HG03095 (cell line): Measurements from ENCODE around the gene DMRT1.

Experiments
- ATAC-seq: cut with Tn5 transposase; IDR thresholded peaks from one replicate; pipeline ENCODE4 v1.9.1; 2021; ENCODE audit warnings: moderate library complexity; ENCODE audit not compliant: unreplicated experiment

Gene DMRT1

DNA sequence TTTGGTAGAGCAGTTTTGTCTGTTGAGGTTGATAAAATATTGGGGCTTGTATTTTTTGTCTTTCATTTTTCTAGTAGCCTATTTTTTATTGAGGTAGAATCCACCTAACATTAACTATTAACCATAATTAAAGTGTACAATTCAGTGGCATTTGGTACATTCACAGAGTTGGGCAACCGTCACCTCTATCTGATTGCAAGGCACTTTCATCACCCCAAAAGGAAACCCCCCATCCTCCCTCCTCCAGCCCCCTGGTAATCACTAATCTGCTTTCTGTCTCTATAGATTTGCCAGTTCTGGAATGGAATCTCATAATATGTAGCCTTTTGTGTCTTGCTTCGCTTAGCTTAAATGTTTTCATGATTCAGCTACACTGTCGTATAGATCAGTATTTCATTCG is 79.4 kb downstream of the DMRT1 start:
- no peak for ATAC-seq

DNA sequence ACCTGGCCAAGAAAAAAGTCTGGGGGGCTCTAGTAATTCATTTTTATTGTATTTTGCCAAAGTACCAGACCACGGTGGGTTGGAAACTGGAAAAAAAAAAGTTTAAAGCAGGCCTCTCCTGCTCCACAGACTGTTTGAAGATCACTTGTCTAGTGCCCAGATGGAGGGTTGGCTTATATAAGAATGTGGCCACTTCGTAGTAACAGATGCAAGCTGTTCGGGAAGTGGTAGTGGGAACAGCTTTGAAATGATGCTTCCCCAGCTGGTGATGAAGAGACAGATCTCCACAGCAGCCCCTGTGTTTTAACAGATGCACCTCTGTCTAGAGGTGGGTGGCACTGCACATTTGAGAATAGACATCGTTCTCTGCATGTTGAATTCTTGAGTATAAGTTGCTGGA is 80.7 kb downstream of the DMRT1 start:
- ATAC-seq, result no peak

DNA sequence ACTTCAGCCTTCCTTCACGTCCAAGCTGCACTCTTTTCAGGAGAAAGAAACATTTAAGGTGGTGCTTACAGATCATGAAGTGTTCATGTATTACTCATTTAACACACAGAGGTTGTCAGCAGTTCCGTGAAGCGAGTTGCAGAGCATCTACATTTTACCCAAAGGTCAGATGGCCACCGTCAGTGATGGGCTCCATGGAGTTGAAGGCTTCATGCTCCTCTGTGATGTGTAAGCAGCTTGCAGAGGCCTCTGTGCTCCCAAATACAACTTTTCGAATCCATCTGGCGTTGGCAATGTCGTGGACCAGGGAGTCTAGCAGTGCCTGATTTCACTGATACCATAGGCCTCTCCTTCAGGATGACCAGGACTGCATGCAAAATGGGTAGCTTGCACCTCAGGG is 81.2 kb downstream of the DMRT1 start:
- ATAC-seq, result no peak

DNA sequence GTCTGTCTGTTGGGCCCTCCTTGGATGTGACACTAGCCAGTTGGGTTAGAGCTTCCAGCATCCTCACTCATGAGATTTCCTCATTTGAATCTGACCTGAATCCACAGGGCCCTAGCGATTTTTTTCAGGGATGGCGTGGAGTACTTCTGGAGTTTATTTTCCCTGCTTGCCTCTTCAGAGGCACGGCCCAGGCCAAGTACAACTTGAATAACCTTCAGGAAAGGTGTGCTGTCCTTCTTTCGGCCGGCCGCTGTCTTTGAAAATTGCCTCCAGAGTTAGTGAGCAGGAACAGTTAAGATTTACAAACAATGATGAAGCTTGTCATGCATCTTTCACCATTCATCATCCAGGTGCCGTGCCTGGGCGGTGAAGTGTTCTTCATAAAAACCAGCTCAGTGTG is 85.5 kb downstream of the DMRT1 start:
- no peak for ATAC-seq

DNA sequence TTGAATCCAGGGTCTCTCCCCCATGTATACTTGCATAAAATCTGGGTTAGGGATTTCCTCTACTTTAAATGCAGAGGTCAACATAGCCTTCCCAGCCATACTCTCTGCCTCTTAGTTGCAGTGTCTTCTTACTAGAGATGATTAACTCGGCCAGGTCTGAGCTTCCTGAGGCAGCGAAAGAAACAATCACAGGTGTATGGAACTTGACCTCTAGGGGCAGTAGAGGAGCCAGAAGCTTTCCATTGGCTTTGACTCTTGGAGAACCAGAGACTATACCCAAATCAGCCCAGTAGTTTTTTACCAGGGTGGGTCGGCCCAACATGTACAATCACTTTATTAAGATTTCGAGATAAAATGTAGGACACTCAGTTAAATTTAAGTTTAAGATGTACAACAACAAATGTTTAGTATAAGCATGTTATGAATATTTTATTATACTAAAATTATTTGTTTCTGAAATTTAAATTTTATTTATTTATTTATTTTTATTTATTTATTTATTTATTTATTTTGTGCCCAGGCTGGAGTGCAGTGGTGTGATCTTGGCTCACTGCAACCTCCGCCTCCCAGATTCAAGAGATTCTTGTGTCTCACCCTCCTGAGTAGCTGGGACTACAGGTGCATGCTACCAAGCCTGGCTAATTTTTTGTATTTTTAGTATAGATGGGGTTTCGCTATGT is 87.0 kb downstream of the DMRT1 start:
- no peak for ATAC-seq

DNA sequence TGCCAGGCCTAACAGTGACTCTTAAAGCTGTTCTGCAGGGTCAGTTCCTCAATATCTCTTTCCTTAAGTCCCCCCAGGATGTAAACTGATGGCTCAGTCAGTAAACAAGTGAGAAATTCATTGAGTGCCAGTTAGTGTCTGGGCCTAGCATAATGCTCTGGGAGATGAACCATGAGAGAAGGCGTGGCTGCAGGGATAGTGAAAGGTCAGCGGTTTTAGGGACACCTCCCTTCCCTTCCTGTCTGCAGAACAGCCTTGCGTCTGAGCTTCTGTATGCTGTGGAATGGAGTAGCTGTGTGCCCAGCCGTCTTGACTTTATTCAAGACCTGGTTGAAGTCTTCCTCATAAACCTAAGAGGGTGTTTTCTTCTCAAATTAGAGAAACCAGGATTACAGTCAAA is 88.2 kb downstream of the DMRT1 start:
- ATAC-seq, result no peak

DNA sequence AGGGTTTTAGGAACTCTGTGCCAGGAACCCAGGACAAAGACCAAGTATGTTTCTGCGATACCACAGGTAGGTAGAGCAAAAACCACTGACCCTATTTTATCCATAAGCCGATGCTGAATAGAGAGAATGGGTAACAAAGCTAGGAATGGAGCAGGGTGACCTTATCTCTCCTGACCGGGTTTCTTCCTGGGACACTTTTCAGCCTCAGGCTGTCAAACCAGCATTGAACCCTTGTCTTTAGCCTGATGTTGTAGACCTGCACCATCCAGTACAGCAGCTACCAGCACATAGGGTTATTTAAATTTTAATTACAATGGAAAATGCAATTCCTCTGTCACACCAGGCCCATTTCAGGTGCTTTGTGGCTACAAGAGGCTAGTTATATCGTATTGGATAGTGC is 91.9 kb downstream of the DMRT1 start:
- ATAC-seq, result no peak

DNA sequence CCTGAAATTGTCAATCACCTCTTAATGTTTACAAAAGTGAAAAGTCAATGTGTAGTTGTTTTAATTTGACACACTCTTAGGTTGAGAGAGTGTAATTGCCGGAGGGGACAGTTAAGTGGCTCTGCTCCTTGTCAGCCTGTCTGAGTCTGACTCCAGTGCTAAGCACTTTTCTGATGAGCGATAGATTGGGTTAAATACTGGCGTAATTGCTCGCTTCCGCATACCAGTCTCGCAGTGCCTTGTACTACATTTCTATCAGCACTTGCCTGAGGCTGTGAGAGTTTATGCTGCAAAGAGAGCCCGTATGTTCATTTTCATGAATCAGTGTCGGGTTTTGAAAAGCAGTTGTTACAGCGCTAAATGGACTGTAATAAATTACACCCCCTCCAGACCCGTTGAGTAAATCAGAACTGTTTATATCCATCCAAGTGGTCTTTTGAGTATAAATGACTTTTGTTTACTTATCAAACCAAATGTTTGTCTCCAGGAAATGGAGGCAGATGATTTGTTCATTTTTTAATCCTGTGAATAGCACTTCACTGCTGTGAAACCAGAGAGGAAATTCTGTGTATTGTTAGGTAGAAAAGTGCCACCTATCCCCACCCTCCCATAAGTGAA is 94.0 kb downstream of the DMRT1 start:
- ATAC-seq, result no peak

DNA sequence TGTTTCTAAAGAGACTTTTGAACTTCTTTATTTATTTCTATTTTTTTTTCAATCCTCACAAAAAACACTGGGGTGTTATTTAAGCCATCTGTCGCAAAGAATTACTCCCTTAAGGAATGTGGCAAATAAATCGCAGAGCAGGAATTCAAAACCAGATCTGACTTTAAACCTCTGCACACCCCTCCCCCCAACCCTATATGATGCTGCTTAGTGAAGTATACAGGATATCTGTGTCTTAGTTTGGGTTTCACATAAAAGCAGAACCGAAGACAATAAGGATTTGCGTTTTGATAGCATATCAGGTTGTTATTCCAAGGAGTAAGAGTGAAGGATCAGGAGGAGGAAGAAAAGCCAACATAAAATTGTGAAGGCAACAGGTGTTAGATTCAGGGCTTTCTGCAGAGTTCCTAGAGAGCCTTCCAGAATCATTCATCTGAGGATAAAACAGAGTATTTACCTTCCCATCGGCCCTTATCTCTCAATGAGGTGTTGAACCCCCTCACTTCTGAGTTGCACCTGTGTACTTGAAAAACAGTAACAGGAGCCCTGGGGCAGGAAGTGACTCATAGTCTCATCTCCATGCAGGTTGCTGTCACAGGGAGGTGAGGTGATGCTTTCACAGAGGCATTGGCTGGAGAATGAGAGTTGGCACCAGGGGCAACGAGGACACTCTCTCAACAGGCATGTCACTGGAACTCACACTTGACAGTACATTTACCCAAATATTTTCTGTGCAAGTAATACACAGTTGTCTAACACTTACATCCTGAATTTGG is 101.5 kb downstream of the DMRT1 start:
- ATAC-seq, result no peak

DNA sequence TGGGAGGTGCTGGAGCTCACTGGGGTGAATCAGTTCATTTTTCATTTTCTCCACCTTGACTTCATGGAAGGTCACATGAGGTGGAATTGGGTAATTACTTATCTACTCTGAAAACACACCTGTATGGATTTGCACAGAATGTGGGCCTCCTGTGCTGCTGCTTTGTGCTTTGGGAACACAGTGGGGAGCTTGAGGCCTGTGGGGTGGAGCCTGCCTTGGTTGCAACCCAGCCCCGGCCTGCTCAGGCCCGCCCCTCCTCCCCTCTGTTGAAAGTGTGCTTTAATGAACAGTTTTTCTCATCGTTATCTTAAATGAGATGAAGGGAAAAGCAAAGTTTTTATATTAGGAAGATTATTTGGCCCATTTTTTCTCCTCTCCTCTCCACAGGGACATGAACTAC is 106.5 kb downstream of the DMRT1 start:
- ATAC-seq, result no peak

DNA sequence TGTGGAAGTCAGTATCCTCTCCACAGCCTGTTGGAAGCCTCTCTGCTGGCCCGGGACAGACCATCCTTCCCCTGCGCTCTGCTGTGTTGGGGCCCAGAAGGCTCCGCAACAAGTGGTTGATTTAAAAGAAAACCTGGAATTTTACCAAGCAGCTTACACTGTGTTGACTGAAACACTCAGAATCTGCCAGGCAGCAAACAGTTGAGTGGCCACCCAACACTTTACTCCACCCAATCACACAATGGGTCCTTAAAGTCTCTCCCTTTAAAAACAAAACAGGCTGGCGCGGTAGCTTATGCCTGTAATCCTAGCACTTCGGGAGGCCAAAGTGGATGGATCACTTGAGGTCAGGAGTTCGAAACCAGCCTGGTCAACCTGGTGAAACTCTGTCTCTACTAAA is 107.0 kb downstream of the DMRT1 start:
- ATAC-seq, result no peak

DNA sequence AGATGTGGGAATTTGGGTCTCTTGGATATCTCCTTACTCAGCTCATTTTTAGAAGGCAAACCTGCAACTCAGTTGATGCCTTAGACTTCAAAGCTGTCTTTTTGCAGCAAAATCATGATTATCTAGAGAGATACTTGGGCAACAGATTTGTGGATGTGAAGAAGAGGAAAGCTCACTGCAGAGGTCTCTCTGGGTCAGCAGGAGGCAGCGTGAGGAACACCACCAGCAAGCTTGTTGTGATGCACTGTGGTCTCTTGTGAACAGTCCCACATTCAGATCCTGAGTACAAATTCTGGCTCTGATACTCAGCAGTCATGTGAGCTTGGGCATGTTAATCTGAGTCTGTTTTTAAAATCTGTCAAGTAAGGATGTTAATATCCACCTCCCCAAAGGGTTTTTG is 108.6 kb downstream of the DMRT1 start:
- no peak for ATAC-seq

DNA sequence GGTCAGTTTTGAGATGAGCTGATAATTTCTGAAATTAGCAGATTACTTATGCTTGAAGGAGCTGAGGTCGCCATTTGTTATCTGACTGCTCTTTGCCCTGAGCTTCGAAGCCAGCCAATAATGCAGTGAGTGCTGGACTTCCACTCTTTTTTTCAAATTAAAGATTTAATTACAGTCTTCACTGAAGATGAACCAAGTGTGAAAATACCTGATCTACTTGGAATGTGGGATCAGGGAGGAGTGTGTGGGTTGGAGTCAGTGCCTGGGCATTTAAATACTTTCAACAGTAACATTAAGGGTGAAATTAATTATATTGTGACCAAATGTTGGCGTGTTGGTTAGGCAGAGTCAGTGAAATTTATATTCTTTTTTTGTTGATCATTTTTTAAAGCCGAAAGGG is 111.0 kb downstream of the DMRT1 start:
- no peak for ATAC-seq

DNA sequence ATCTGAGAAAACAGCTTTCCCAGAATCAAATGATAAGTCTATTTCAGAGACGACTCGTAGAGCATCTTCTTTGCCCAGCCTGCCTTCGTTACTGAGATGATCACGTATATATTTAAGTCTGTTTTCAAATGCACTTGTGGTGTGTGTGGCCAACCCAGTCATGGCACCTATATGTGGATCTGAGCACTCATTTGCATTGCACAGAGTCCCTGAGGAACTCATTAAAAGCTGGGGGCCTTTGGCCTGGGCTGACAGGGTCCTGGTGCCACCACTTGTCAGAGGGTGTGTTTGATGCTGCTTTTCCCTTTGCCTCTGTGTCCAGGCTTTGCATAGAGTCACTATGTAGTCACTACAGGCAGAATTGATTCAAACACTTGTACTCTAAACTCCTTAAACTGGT is 117.6 kb downstream of the DMRT1 start:
- no peak for ATAC-seq

DNA sequence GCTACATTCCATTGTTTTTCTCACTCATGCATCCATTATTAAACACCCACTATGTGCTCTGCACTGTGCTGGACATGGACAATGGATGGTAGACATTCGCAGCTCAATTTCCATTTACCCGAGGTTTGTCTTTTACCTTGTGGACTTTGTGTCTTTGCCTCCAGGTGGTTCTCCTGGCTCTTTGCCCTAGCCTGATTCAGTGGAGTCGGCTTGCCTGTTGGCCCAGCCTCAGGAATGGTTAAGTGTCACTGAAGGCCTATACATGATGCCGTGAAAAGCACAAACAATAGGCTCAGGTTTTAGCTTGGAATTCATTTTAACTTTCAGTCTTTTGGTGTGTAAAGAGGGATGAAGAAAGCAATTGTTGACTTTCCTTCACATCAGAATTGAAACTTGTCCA is 118.4 kb downstream of the DMRT1 start:
- no peak for ATAC-seq

DNA sequence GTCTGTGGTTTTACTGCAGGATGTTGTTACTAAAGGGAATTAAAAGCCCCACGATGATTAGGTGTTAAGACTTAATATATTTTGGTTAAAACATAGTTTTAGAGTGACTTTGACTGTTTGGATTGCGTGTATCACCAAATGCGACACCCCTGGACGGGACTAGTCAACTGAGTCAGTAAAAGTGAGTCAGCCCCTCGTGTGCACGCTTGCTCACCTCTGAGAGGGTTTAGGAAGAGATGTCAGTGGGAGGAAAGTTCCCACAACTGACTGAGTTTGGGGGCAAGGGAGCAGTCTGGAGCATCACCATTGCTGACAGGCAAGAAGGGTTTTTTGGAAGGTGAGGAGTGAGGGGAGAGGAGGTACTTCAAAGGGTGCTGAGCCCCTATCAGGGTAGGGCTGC is 120.5 kb downstream of the DMRT1 start:
- no peak for ATAC-seq

DNA sequence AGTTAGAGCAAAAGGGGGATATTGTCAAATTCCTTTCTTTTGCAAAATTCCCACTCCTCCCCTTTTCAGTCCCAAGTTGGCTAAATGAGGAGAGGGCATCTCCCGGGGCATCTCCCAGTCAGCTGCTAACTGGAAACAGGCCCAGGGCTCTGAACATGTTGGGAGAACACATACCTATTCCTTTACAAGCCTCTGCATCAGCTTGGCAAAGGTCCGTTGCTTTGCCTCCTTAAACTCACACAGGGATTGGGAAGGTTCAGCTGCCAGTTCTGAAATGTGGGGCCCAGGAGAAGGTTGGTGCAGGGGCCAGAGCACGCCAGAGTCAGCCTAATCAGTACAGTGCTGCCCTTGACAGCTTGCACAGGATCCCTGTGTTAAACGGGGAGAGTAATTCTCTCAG is 124.0 kb downstream of the DMRT1 start:
- ATAC-seq, result no peak

DNA sequence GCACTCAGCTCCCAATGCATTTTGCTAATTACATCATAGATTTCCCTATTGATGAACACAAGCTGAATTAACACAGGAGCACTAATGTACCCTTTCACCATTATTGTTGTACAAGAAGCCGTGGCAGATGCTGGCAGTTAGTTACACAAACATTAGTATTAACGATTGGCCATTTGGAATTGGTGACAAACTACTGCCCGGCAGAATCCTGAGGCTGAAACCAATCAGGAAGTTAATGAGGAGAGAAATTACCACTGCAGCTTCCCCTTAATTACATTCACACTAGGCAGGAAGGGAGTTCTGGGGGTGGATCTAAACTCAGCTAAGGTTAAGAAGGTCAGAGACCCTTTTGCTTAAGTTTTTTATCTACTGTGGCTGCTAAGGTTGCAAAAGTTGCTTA is 125.4 kb downstream of the DMRT1 start:
- ATAC-seq, result no peak

DNA sequence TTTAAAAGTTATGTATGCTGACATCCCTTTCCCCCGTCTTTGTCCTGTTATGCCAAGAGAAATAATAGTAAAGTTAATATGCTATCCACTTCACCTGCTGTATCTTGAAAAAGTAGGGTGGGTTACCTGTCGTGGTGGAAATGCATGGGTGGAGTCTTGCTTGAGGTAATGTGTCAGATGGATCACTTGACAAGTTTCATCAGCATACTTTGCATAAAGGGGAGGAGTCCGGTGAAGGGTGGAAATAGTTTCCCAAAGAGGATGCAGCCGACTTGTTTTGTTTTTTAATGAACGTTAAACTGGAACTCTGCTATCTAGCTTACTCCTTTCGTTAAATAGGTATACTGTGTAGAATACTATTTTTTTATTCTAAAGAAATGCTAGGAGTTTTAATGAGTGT is 125.9 kb downstream of the DMRT1 start:
- no peak for ATAC-seq

DNA sequence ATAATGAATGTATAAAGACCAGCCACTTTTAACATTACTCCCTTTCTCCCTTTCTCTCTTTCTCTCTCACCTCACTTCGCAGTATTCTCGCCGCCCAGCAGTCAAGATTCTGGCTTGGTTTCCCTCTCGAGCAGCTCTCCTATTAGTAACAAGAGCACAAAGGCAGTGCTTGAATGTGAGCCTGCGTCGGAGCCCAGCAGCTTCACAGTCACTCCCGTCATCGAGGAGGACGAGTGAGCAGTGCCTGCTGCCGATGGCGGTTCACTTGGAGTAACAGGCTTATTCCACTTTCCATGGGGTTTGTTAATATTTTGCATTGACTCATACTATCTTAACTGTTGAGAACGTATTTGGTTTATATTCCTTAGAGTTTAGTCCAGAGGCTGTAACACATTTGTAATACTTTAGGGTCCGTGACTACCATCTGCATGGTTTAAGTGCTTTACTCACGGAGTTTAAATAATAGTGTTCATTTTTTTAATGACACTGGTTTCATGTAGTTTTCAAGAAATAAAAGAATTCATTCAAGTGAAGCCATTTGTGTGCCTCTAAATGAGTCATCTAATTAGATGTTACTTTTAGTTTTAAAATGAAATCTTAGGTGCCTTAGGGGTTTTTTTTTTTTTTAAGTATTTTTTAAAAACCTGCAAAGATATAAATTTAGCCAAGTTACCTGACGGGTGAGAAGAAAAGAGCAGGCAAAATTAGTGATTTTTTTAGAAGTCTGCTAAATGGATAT is 126.6 kb downstream of the DMRT1 start:
- ATAC-seq, result no peak

DNA sequence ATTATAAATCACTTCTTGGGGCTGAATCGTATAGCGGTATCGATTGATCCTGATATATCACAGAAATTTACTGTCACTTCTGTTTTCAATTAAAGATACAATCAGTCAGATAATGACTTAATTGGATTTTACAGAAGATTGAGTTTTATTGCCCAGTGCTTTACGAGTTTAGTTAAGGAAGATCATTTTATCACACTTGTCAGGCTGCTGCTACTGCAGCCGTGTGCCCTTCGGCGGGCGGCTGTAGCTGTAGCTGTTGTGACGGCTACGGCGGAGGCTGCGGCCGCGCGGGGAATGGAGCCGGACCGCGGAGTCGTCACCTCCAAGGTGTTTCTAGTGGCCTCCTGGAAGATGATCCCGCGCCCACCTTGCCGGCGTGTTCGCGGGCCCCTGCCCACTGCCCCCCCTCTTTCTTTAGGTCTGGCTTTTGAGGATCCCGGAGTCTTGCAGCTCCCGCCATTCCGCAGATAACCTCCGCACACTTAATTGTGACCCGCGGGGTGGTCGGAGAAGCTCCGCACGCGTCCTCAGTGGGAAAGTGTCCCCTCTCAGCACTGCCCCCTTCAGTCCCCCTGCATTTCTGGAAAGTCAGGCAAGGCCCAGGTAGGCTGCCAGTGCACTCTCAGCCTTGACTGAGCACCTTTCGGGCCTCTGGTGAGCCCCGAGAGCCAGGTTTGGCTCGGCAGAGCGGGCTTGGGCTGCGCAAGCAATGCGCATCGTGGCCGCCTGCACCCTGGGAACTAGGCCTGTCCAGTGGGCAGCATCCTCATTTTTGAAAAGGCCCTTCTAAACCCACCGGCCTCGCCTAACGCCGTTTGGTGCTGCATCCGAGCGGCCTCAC is 128.0 kb downstream of the DMRT1 start:
- ATAC-seq, result no peak
